HG02981 (cell line): Measurements from ENCODE around the gene CPM.

Source experiments
- ATAC-seq: cut with Tn5 transposase; IDR thresholded peaks from one replicate; pipeline ENCODE4 v1.9.1; 2021; ENCODE audit warnings: mild to moderate bottlenecking, moderate library complexity; ENCODE audit not compliant: unreplicated experiment

The CPM gene

DNA sequence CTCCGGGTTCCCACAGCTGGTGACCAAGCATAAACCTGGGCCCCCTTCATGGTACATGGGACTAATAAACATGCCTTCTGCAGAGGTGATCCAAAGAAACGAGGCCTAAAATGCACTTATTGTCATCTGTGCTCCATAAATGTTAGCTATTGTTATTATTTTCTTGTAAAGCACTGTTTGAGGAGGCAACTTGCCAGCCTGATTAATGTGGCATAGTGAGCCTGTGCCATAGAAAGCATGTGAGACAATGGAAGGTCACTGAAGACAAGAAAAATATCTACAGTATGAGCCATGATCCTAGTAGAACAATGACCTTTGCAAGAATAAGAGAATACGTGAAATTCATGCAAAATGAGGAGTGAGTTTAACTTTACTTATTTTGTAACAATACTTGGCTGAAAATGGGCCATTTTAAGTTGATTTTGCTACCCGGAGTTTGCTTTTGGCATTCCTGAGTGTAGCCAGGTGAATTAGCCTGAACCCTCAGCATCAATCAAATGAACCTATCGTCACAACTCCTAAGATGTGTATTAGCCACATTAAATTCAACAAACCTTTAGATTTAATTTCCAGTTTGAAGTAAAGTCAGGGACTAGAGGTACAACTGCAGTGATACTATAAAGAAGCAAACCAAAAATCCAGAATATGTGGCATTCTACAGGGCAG is 52.2 kb downstream of the CPM start:
- ATAC-seq: no peak

DNA sequence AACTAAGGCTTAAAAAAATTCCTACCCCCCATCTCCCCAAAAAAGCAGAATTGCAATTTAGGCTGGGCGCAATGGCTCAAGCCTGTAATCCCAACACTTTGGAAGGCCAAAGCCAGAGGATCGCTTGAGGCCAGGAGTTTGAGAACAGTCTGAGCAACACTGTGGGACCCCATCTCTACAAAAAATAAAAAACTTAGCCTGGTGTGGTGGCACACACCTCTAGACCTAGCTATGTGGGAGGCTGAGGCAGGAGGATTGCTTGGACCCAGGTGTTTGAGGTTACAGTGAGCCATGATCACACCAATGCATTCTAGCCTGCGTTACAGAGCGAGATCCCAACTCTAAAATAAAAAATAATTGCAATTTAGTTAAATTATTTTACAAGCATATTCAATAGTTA is 54.1 kb downstream of the CPM start:
- ATAC-seq: no peak

- ATAC-seq: no peak
These were observed 54.7 kb downstream of the CPM start for GRCh38 chr12:68878283-68878682.

DNA sequence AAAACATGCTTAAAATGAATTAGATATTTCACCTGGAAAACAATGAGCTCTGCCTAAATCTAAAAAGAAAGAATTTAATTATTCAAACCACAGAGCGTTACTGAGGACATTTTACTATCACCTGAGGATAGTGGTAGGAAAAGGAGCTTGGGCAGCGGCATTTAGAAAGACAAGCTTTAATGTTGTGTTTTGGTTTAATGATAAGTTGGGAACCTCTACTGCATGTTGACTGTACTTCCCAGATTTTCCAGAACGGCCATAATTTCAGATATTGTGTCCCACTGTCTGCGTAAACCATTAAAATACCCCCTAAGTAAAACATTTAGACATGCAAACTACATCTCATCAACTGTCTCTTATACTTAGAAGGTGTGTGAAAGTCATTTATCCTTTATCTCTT is 55.4 kb downstream of the CPM start:
- no peak for ATAC-seq

GRCh38 chr12:68876461-68876860 is 56.5 kb downstream of the CPM start:
- ATAC-seq: no peak

- no peak for ATAC-seq
These were observed 59.7 kb downstream of the CPM start for GRCh38 chr12:68873316-68873715.

DNA sequence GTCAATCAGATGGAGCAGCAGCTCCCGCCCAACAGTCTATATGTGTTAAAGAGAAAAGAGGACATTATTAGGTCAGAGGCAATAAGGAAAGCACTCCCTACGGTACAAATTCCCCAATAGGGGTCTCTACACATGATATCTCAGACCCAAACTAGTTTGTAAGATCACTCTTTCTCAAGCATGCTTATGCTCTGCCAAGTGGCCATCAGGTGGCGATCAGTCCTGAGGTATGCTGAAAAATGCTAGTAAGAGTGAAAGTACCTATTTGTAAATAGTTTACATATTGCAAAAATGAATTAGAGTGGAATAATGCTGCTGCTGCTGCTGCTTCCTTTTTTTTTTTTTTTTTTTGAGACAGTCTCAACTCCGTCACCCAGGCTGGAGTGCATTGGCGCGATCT is 61.0 kb downstream of the CPM start:
- peak; percentile 60 for ATAC-seq

- no peak for ATAC-seq
These were observed 61.6 kb downstream of the CPM start for GRCh38 chr12:68871396-68871795.

- no peak for ATAC-seq
These were observed 62.5 kb downstream of the CPM start for GRCh38 chr12:68870443-68870842.

DNA sequence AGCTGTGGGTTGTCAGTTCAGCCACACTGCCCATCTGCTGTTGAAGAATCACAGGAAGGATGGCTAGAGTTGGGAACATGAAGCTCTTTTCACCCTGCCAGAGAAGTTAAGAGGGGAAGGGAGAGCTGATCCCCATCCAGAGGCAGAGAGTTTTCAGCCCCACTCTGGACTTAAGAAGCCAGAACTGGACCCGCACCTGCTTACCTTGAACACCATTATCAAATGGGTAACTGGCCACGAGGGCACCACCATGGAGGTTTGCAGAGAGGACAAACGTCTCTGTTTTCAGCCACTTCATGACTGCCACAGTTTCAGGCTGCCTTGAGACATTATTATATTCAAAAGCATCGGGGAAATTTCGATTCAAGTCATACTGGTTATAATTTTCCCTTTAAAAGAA is 63.0 kb downstream of the CPM start:
- ATAC-seq: no peak

- no peak for ATAC-seq
These were observed 64.8 kb downstream of the CPM start for GRCh38 chr12:68868043-68868790.

GRCh38 chr12:68867606-68868005 is 65.4 kb downstream of the CPM start:
- ATAC-seq: no peak

GRCh38 chr12:68866950-68867349 is 66.0 kb downstream of the CPM start:
- ATAC-seq: no peak

DNA sequence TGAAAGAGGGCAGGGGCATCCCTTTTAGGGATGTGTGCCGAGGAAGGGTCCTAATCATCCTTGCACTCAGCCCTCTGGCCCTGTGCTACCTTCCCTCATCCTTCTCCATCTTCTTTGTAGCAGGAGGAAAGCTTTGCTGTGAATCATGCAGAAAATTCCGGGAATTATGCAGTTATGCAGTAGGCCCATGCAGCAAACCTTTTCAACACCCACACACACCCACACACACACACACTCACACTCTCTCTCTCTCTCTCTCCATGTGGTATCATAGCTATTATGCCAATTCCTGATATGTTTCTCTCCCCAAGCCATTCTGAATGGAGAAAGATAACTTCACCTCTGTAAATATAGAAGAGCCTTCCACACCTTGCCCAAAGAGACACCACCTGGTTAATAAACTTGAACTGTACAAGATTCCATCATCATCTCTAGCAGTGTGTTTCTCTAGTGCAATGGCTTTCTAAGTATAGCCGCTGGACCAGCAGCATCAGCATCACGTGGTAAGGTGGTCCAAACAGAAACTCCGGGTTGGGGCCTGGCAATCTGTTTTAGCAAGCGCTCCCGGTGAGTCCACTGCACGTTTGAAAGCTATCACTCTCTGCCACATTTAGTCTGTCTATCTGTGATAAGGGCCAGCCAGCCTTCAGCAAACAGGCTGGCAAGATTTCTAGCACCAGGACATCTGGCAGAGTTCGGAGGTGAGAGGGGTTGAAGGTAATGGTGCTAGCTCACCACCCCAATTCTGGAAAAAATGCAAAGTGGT is 67.4 kb downstream of the CPM start:
- ATAC-seq: no peak

GRCh38 chr12:68864604-68865003 is 68.4 kb downstream of the CPM start:
- no peak for ATAC-seq

DNA sequence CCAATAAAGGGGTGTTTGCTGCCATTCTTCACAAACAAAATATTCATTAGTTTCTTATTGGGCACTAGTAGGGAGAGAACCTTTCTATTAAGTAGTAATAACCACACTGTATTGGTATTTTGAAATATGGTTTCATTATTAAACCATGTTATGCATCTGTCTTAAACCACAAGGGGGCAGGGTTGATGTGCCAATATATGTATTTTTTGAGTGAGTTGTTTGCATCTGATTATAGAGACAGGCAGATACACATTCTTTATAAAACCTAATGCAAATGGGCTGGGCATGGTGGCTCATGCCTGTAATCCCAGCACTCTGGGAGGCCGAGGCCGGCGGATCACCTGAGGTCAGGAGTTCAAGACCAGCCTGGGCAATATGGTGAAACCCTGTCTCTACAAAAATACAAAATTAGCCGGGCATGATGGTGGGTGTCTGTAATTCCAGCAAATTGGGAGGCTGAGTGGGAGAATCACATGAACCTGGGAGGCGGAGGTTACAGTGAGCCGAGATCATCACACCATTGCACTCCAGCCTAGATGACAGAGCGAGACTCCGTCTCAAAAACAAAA is 69.0 kb downstream of the CPM start:
- peak; percentile 59 for ATAC-seq

DNA sequence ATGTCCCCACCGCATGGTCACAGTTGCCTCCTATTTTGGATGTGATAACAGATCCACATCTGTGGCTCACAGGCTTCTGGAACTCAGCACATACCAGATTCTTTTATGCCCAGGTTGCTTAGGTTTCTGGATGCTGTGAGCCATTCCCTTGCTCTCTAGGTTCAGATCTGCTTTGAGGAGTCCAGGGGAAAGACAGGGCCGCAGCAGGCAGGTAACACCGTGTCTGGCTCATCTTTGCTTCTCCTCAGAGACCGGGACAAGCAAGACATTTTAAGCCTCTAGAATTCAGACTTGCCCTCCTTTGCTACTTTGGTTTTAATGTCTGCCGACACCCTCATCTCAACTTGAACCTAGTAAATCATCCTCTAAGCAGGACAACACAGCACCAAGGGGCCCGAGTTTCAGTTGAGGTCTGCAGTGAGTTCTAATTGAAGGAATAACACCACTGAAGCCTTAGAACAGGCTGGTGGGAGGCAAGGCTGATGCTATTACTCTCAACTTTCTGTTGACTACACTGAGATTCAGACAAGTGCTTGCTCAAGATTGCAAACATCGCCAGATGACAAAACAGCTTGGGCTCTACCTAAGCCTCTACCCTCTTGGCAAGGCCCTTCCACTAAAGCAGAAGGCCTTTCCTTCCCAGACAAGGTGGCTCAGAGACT is 69.7 kb downstream of the CPM start:
- no peak for ATAC-seq

DNA sequence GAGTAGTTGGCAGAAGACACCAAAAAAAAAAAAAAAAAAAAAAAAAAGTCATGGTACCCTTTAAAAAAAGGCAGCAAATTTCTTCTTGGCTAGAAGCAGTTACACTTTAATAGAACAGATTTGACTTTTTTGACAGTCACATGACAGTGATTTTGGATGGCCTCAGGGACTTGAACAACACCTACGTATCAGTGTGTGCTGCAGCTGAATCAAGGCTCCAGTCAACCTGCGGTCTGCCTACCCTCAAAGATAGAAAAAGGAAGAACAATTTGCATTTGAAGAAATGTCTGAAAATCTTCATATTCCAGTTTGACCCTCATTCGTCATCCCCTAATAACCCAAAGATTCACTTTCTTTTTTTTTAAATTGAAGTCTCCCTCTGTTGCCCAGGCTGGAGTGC is 71.1 kb downstream of the CPM start:
- ATAC-seq: no peak

- no peak for ATAC-seq
These were observed 76.5 kb downstream of the CPM start for GRCh38 chr12:68856510-68856909.

- no peak for ATAC-seq
These were observed 77.2 kb downstream of the CPM start for GRCh38 chr12:68855771-68856170.

GRCh38 chr12:68855111-68855510 is 77.9 kb downstream of the CPM start:
- ATAC-seq: no peak
